GM08714 (cell line): ENCODE data around the gene CYBRD1.

Experiments
- H3K4me3 ChIP-seq: fragments of 200-500 bp; sonication (Bioruptor generic); 2 replicates; pipeline ENCODE4 v1.5.1; 2014; ENCODE audit warnings: mild to moderate bottlenecking, low read length, inconsistent platforms
- ZNF274 ChIP-seq: IDR thresholded peaks from 2 replicates; pipeline ENCODE4 v1.6.1; 2012; ENCODE audit warnings: mild to moderate bottlenecking, low read depth, low read length

CYBRD1 gene

DNA sequence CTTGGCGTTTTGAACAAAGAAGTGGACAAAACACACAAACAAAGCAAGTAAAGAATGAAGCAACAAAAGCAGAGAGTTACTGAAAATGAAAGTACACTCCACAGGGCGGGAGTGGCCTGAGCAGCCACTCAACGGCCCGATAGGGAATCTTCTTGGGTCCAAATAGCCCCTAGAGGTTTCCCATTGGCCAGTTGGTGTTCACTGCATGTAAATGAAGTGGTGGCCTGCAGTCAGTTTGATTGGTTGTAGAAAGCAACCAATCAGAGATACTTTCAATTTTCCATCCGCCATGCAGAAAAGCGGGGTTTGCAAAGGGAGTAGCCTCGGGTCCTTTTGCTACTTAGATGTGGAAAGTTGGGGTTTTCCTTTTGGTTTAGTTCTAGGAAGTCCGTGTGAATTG lies 31.6 kb downstream of the CYBRD1 start:
- TF ChIP-seq ZNF274 = no peak

DNA sequence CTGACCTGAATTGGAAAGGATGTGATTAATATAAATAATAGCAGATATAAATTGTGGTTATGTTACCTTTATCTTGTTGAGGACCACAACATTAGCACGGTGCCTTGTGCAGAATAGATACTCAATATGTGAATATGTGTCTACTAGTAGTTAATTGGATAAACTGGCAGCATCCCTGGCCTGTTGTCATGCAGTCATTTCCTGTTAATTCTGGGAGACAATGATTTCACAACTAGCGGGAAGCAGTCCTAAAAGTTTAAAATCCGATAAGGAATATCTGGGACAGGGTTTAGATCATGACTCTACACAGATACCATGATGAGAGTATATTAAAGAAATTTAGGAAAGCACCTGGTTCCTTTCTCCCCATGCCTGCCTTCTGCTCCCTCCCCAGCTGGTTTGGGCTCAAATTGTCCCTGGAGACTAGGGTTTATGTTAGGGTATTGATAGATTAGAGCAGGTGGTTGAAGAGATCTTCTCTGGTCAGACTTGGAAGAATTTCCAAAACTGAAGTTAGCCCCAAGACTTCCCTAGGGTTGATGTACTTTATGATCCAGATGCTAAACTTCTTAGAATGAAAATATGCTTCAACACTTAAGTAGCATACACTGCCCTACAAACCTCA lies 32.8 kb downstream of the CYBRD1 start:
- no peak for TF ChIP-seq ZNF274
- H3K4me3 ChIP-seq = no peak overlapping the region

More for the DNA sequence above, 31.6 kb downstream of the CYBRD1 start:
- H3K4me3 ChIP-seq = no peak overlapping the region

GRCh38 chr2:171557363-171557762 lies 35.1 kb downstream of the CYBRD1 start:
- TF ChIP-seq ZNF274 = no peak
- no peak overlapping the region for H3K4me3 ChIP-seq

DNA sequence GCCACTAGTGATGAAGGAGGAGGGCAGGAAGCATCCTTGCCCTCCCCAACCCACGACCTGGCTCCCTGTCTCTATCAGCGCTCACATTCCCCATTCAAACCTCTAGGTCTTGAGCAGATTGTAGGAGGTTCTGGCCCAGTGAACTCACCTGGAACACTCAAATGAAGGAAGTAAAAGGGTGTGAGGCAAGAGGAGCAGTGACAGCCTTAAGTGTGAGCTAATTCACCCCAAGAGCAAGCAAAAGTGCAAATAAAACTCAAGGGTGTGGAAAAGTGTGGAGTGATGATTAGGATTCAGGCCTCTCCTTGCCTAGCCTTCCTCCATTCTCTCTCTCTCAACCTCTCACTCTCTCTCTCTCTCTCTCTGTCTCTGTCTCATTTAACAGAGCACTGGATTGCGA lies 41.0 kb downstream of the CYBRD1 start:
- no peak overlapping the region for H3K4me3 ChIP-seq
- TF ChIP-seq ZNF274 = no peak

- no peak overlapping the region for H3K4me3 ChIP-seq
- TF ChIP-seq ZNF274 = no peak
Observed at GRCh38 chr2:171564463-171564862, 42.2 kb downstream of the CYBRD1 start.

GRCh38 chr2:171566057-171566456 lies 43.8 kb downstream of the CYBRD1 start:
- H3K4me3 ChIP-seq = no peak overlapping the region
- no peak for TF ChIP-seq ZNF274

GRCh38 chr2:171566753-171567152 lies 44.5 kb downstream of the CYBRD1 start:
- H3K4me3 ChIP-seq = no peak overlapping the region
- TF ChIP-seq ZNF274 = no peak

GRCh38 chr2:171568089-171568488 lies 45.8 kb downstream of the CYBRD1 start:
- no peak overlapping the region for H3K4me3 ChIP-seq
- no peak for TF ChIP-seq ZNF274

DNA sequence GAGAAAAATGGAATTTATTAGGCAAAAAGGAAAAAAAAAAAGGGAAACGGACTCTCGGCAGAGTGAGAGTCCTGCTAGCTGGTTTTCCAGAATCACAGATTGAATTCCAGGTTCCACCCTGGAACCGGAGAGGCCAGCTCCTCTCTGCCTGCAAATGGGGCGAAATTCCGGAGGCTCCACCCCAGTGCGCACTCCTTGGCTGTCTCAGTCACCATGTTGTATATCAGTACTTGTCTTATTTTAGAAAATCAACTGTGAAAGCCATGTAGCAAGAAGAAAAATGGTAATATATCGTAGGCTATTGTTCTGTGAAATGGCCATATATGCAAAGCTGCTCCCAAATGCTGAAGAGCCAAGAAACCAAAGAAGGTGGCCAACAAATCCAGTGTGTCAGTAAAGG lies 49.4 kb downstream of the CYBRD1 start:
- H3K4me3 ChIP-seq = no peak overlapping the region
- TF ChIP-seq ZNF274 = no peak

- TF ChIP-seq ZNF274 = no peak
- no peak overlapping the region for H3K4me3 ChIP-seq
Observed at GRCh38 chr2:171574149-171574795, 52.0 kb downstream of the CYBRD1 start.

GRCh38 chr2:171575606-171576005 lies 53.3 kb downstream of the CYBRD1 start:
- no peak for TF ChIP-seq ZNF274

GRCh38 chr2:171578127-171578803 lies 56.0 kb downstream of the CYBRD1 start:
- no peak for TF ChIP-seq ZNF274
- H3K4me3 ChIP-seq = no peak overlapping the region

More at GRCh38 chr2:171575606-171576005, 53.3 kb downstream of the CYBRD1 start:
- H3K4me3 ChIP-seq = no peak overlapping the region

- TF ChIP-seq ZNF274 = no peak
- H3K4me3 ChIP-seq = no peak overlapping the region
Observed at GRCh38 chr2:171579481-171579880, 57.2 kb downstream of the CYBRD1 start.

GRCh38 chr2:171583566-171583965 lies 61.3 kb downstream of the CYBRD1 start:
- no peak overlapping the region for H3K4me3 ChIP-seq
- TF ChIP-seq ZNF274 = no peak

DNA sequence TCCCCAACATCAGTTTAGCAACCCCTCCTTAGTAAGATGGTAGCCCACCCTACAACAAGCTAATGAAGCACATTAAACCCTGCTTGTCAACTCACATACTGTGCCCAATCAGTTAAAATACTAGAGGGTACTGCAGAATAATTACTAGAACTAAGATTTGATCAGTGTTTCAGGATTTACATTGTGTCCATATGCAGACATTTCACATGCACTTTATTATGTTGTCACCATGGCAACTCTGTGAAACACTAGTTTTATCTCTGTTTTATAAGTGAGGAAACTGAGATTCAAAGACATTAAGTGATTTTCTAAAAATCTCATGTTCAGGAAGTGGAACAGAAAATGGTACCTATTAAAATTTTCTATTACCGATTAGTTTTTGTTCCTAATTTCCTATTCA lies 61.7 kb downstream of the CYBRD1 start:
- TF ChIP-seq ZNF274 = no peak
- no peak overlapping the region for H3K4me3 ChIP-seq
